Keratinocyte (primary cell): ENCODE measurements around the gene TMOD3.

Experiments
- CTCF ChIP-seq, 3 experiments: IDR thresholded peaks in 1 of 3; conservative IDR thresholded peaks in 1 of 3; optimal IDR thresholded peaks in 1 of 3; 2 replicates in 2 of 3; 3 replicates in 1 of 3; pipeline versions ENCODE3 to v1.5.1; 2011; ENCODE audit warnings: low read length in 3 of 3, mild to moderate bottlenecking in 3 of 3, moderate library complexity in 2 of 3, control low read depth in 1 of 3, inconsistent platforms in 1 of 3; ENCODE audit not compliant: insufficient read depth in 2 of 3; ENCODE audit errors: extremely low read depth in 1 of 3
- EZH2 ChIP-seq: IDR thresholded peaks from one replicate; pipeline ENCODE4 v1.6.1; 2012; ENCODE audit warnings: inconsistent platforms, mild to moderate bottlenecking, low read length, moderate library complexity

GRCh38 chr15:51816611-51817010 is 12.8 kb upstream of the TMOD3 start:
- TF ChIP-seq CTCF (optimal IDR thresholded peaks at IDR 0.05 in 1 of 3, IDR thresholded peaks at IDR 0.05 in 1 of 3, conservative IDR thresholded peaks at IDR 0.05 in 1 of 3; ENCODE audit: extremely low read depth in 1 of 3, insufficient read depth in 2 of 3, low read length in 3 of 3), result no peak
- TF ChIP-seq EZH2, result no peak
